Measurements from ENCODE around the gene TMEM255A.

TMEM255A gene

DNA sequence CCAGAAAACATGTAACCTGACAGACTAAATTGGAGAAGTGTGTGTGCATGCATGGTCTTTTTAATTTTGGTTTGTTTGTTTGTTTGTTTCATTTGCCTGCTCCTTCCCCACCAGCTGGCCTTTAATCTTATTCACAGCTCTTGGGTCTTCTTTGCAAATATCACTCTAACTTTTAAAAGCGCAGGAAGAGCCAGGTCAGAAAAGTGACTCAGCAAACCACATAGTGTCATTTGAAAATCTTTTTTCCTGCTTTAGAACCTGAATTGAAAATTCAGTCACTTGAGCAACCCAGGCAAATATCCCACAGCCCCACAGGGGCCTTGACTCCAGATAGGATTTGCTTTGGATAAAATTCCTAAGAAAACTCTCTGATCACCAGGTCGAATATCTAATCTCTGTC lies 4.6 kb downstream of the TMEM255A start:
- DNase-seq: peak; percentile 1

GRCh38 chrX:120305531-120306141 lies 5.6 kb downstream of the TMEM255A start:
- no peak for DNase-seq

GRCh38 chrX:120304256-120304655 lies 7.0 kb downstream of the TMEM255A start:
- no peak for DNase-seq

DNA sequence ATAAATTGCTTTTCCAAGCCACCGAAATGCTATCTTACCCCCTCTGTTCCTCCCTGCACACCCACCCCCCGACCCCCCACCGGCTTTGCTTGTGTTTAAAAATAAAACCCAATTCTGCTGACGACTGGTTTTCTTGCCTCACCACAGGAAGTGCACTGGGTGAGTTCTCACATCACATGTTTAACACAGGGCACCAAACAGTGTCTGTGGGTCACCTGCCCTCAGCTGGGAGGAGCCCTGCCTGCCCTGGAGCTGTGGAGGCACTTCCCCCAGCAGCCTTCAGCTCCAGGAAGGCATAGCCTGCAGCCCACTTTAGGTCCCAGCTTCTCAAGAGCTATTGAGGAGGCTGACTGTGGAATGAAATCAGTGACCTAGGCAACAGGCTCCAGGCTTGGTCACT lies 8.8 kb downstream of the TMEM255A start:
- DNase-seq: peak; percentile 2

DNA sequence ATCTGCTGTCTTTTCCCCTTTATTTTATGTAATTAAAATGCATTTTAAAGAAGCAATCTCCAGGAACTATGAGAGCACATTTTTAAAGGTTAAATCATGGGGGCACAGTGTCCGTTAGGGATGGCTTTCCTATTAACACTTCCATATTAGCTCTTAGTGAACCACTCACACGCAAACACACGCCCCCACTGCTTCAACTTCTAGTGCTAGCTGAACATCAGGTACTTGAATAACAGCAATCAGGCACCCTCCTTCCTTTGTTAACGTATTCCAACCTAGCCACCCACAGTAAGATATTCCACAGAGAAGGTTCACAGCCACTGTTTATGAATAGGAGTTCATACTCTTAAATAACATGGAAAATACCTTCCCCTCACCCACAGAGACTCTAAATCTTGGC lies 9.3 kb downstream of the TMEM255A start:
- no peak for DNase-seq

GRCh38 chrX:120301497-120301896 lies 9.8 kb downstream of the TMEM255A start:
- DNase-seq: no peak

DNA sequence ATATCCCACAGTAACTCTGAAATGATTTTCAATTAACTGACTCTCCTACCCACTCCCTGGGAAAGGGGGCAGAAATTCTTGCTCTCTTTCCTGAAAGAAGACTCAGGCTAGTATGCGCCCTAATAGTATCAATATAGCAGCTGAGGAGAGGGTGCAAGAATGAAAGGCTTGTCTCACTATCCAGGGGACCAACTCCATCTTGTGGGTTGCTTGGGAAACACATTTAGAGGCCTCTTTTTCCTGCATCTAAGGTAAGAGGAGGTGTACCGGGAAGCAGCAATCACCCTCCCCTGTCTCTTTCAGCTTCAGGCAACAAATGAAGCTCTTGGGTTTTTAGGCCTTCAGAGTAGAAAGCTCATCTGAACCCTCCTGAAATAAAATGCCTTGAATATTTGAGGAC lies 11.3 kb downstream of the TMEM255A start:
- DNase-seq: no peak

- no peak for DNase-seq
Measured at GRCh38 chrX:120297923-120298322, 13.3 kb downstream of the TMEM255A start.

DNA sequence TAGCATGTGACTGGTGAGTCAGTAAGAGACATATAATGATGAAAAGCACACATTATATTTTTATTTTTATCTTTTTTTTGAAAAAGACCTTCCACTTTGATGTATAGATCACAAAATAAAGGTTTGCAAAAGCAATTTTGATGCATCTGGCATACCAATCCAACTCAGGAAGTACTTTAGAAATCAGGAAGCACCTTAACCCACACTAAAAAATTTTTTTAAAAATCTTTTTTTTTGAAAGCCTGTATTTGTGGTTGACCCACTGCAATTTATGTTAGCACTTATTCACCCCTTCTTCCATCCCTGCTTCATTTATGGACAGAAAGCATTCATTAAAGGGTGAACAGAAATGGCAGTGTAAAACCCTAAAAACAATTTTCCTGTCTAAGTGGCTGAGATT lies 16.6 kb downstream of the TMEM255A start:
- DNase-seq: no peak

DNA sequence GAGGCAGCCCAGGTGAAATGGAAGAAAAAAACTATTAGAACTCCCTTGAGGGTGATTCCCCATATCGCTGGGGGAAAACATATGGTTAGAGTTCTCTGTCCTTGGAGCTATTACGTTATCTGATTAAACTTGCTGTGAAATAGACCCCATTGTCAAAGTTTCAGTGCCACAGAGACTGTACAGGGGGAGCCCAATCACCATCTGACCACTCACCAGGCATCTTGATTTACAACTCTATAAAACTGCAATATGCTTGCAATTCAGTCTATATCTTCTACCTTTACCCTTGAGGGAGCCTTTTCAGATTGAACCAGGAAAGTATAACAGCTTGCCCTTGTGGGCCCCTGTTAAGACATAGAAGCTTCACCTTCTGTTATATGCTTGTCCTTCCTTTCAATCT lies 18.2 kb downstream of the TMEM255A start:
- DNase-seq: no peak

- no peak for DNase-seq
Measured at GRCh38 chrX:120291211-120291610, 20.1 kb downstream of the TMEM255A start.

DNA sequence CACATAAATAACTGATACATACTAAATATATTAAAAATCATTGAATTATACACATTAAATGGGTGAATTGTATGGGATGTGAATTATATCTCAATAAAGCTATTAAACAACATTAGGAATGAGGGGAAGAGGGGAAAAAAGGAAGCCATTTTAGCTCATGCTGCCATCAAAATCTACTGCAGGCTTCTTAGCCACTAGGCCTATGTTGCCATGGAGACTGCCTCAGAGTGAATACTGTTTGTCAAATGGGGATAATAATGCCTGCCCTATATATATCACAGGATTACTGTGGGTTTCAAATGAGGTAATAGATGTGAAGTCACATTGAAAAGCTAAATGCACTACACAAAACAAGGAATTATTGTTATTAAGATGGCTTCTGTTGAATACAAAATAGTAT lies 21.2 kb downstream of the TMEM255A start:
- no peak for DNase-seq

DNA sequence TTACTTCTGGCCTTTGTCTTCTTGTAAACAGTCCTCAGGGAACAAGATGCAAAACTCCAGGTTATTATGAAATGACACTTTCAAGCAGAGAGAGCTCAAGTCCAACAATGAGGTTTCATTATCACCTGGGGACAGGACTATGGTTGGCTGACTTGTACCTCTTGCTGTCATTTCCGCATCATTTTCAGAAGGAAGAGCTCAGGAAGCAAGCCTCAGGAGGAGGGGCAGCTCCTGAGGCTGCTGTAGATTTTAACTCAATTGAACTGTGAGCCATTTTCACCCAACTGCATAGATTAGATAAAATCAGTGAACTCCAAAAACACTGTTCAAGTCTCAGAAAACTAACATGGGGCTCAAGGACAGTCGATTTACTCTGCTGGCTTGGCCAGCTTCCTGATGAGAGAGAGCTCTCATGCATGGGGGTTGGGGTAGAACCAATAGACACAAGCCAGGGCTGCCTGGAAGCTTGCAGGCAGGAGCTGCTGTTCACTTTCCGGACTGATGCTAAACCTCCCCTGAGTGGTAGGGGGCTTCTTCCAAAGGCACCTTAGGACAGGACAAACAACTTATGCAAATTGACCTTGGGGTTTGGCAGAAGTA lies 23.6 kb downstream of the TMEM255A start:
- no peak for DNase-seq

GRCh38 chrX:120286733-120287512 lies 24.3 kb downstream of the TMEM255A start:
- no peak for DNase-seq

DNA sequence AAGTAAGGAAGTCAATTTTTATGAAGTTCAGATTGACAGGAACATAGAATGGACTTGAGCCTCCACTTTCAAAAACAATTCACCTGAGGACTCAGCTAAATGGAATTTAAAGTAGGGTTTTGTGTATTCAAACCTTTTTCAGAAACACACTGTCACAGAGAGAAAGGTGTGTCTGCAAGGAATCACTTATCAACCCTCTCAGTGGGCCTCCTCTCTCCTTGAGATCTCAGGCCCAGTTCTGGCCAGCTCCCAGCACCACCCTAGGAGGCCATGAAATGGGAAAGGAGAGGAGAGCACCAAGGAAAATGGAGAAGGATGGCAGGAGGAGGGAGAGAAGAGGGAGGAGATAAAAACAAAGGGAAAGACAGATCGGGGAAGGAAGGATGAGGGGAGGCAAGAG lies 28.6 kb downstream of the TMEM255A start:
- no peak for DNase-seq

DNA sequence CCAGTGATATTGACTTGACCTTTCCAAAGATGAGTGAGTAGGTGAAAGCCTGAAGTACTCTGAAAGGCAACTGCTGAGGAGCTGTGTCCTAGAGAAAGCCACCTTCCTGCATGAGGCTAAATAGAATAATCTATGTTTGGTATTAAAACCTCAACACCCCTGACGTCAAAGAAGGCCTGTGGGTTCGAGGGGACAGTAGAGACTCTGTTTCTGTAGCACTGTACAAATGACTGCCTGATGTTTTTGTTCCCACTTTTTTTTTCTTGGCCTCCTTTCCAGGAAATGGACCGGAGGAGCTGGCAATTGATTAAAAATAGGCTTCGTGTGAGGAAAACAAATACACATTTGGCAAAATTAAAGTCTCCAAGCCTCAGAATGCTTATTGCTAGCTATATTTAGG lies 29.5 kb downstream of the TMEM255A start:
- DNase-seq: no peak

GRCh38 chrX:120281021-120281624 lies 30.1 kb downstream of the TMEM255A start:
- DNase-seq: no peak

DNA sequence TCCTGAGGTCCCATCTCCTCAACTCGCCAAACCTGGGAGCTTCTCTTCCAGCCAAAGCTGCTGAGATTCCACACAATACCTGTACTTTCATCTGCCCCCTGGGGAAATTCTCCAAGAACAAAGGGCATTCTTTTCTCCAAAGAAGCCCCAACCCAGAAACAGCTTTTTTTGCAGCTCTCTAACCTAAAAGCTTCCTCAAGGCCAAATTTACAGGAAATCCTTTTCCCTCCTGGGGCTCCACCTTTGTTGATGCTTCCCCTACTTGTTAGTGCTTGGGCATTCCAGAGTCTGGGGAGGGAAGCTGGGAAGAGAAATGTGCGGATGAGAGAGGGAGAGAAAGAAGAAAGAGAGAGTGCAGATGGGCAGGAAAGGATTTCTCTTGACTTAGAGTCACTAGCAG lies 36.3 kb downstream of the TMEM255A start:
- no peak for DNase-seq

- no peak for DNase-seq
Measured at GRCh38 chrX:120274145-120274544, 37.1 kb downstream of the TMEM255A start.

DNA sequence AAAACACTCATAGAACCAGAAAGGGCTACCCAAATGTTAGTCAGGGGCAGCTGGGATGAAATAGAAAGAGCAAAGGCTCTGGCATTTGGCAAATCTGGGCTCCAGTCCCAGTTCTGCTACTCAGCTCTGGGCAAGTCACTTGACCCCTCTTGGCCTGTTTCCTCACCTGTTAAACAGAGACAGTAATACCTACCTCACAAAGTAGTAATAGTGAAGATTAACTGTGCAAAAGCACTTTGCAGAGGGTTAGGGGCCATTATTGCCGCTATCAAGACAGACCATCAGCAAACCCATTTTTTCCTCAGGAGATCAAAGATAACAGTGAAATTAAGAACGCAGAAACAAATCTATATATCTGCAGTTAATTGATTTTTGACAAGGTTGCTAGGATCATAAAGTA lies 40.0 kb downstream of the TMEM255A start:
- no peak for DNase-seq

DNA sequence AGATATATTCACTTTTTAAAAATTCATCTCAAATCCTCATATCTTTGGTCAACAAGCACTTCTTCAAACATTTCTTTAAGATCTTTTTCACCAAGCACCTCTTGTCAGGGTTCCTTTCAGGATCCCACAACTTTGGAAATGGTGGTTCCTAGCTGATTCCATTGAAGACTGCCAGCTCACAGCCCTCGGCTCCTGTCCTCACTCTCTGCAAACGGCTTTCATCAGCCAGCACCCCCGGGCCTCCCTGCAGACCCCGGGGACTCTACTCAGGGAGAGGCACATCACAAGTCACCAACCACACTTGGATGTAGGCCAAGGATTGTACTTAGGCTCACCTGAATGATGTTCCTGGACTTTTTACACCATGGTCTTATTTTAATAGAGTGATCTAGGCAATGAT lies 40.7 kb downstream of the TMEM255A start:
- DNase-seq: no peak

DNA sequence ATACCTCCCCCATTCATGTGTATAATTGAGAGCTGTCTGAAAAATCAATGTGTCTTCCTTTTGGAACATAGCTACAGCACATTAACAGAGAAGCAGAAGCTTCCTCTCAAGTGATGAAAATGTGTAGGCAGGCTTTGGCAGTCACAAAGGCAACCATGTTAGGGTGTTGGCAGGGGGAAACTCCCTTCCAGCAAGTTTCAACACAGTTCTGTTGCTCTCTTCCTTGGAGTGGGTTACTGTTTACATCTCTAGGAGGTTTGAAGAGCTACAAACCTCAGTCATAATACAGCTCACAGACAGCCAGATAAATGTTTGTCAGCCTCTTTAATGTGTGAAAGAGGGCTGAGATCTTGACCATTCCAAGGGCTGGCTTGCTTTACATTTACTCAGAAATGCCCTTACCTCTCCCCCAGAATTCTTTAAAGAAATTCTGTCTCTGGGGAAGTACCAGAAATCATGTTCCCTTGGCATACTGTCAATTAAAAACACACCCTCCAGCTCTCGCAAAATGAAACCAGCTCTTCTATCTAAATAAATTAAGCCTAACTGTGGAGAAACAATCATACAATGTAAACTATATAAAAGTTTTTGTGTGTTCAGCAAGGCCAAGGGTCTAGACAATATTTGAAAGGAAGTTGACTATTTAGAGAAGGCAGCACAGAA lies 41.8 kb downstream of the TMEM255A start:
- DNase-seq: no peak

GRCh38 chrX:120264341-120264740 lies 46.9 kb downstream of the TMEM255A start:
- no peak for DNase-seq

All from KG1 (cell line).